SK-N-SH (cell line): ENCODE data around the gene CAMK2D.

Experiments used
- EZH2phosphoT487 ChIP-seq: fragments of 200-600 bp; sonication (generic); IDR thresholded peaks from 2 replicates; pipeline ENCODE4 v1.6.1; 2017; ENCODE audit warnings: low read depth, mixed run types, mild to moderate bottlenecking, antibody characterized with exemption, moderate library complexity, borderline replicate concordance
- FOSL2 ChIP-seq: IDR thresholded peaks from 2 replicates; pipeline ENCODE4 v1.4.0; 2012; ENCODE audit warnings: low read depth, mild to moderate bottlenecking, moderate library complexity, borderline replicate concordance
- FOXJ3 ChIP-seq: sonication (generic); formaldehyde crosslinking; IDR thresholded peaks from 2 replicates; pipeline ENCODE4 v1.5.1; 2020; ENCODE audit warnings: mild to moderate bottlenecking, missing genetic modification reagents
- MEF2A ChIP-seq: IDR thresholded peaks from 2 replicates; pipeline ENCODE4 v1.4.0; 2012; ENCODE audit warnings: low read depth, borderline replicate concordance
- MXI1 ChIP-seq: IDR thresholded peaks from 2 replicates; pipeline ENCODE4 v1.6.1; 2012; ENCODE audit warnings: mild to moderate bottlenecking, low read depth, low read length, improper control_type of control experiment
- POLR2AphosphoS5 ChIP-seq: IDR thresholded peaks from 2 replicates; pipeline ENCODE4 v1.6.1; 2012; ENCODE audit warnings: low read depth, low read length
- RXRA ChIP-seq: IDR thresholded peaks from 2 replicates; pipeline ENCODE4 v1.4.0; 2012; ENCODE audit warnings: low read depth, mild to moderate bottlenecking, borderline replicate concordance
- SIN3A ChIP-seq: IDR thresholded peaks from 2 replicates; pipeline ENCODE4 v1.6.1; 2012; ENCODE audit warnings: low read depth, mild to moderate bottlenecking, low read length, moderate library complexity, borderline replicate concordance
- SMC3 ChIP-seq: IDR thresholded peaks from 2 replicates; pipeline ENCODE4 v1.6.1; 2012; ENCODE audit warnings: low read depth, low read length, improper control_type of control experiment
- USF1 ChIP-seq: IDR thresholded peaks from 2 replicates; pipeline ENCODE4 v1.4.0; 2012; ENCODE audit warnings: low read depth, borderline replicate concordance
- YY1 ChIP-seq: IDR thresholded peaks from 2 replicates; pipeline ENCODE4 v1.4.0; 2012; ENCODE audit warnings: low read depth, mild to moderate bottlenecking
- TF ChIP-seq, protein P1 (sequence below): fragments of 200-600 bp; sonication (generic); IDR thresholded peaks from 2 replicates; pipeline ENCODE4 v1.6.1; 2017; ENCODE audit warnings: antibody characterized with exemption, mild to moderate bottlenecking, moderate library complexity
- TF ChIP-seq, protein P2 (sequence below): fragments of 150-350 bp; IDR thresholded peaks from 2 replicates; pipeline ENCODE4 v1.6.1; 2017; ENCODE audit warnings: antibody characterized with exemption, low read length, low read depth, borderline replicate concordance

DNA sequence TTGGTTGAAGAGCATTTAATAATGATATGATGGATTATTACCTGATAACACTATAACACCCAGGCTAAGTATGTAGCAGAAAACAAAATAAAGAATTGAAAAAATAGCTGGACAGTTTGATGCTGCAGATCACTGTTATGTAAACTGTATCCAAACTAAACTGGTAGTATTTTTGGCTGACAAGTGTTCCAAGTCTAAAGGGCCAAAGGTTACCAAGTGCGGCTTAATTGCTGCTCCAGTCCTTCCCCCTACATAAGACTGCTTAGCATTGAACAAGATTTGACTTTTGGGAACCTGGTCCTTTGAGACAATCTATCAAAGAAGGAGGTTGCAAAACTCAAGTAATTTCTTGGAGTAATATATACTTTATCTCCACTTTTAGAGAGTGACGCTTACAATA is 249.6 kb downstream of the CAMK2D start:
- TF ChIP-seq, protein P1, sequence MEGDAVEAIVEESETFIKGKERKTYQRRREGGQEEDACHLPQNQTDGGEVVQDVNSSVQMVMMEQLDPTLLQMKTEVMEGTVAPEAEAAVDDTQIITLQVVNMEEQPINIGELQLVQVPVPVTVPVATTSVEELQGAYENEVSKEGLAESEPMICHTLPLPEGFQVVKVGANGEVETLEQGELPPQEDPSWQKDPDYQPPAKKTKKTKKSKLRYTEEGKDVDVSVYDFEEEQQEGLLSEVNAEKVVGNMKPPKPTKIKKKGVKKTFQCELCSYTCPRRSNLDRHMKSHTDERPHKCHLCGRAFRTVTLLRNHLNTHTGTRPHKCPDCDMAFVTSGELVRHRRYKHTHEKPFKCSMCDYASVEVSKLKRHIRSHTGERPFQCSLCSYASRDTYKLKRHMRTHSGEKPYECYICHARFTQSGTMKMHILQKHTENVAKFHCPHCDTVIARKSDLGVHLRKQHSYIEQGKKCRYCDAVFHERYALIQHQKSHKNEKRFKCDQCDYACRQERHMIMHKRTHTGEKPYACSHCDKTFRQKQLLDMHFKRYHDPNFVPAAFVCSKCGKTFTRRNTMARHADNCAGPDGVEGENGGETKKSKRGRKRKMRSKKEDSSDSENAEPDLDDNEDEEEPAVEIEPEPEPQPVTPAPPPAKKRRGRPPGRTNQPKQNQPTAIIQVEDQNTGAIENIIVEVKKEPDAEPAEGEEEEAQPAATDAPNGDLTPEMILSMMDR: no peak
- TF ChIP-seq RXRA: no peak
- no peak for TF ChIP-seq POLR2AphosphoS5
- no peak for TF ChIP-seq SIN3A
- TF ChIP-seq MEF2A: no peak
- TF ChIP-seq EZH2phosphoT487: no peak
- TF ChIP-seq MXI1: no peak
- TF ChIP-seq USF1: no peak
- TF ChIP-seq, protein P2, sequence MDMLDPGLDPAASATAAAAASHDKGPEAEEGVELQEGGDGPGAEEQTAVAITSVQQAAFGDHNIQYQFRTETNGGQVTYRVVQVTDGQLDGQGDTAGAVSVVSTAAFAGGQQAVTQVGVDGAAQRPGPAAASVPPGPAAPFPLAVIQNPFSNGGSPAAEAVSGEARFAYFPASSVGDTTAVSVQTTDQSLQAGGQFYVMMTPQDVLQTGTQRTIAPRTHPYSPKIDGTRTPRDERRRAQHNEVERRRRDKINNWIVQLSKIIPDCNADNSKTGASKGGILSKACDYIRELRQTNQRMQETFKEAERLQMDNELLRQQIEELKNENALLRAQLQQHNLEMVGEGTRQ: no peak
- TF ChIP-seq FOXJ3 (CRISPR knock-in tag): no peak
- no peak for TF ChIP-seq YY1
- TF ChIP-seq FOSL2: no peak
- TF ChIP-seq SMC3: no peak
